ENCODE data around the gene ESPL1. TPM values are rescaled to one million over a fixed set of nuclear protein-coding genes. Genes with fewer than 3 reads are reported as not detected.

ESPL1 gene
- total RNA-seq, 1 experiment from 2014 or later, result 61.4 TPM

DNA sequence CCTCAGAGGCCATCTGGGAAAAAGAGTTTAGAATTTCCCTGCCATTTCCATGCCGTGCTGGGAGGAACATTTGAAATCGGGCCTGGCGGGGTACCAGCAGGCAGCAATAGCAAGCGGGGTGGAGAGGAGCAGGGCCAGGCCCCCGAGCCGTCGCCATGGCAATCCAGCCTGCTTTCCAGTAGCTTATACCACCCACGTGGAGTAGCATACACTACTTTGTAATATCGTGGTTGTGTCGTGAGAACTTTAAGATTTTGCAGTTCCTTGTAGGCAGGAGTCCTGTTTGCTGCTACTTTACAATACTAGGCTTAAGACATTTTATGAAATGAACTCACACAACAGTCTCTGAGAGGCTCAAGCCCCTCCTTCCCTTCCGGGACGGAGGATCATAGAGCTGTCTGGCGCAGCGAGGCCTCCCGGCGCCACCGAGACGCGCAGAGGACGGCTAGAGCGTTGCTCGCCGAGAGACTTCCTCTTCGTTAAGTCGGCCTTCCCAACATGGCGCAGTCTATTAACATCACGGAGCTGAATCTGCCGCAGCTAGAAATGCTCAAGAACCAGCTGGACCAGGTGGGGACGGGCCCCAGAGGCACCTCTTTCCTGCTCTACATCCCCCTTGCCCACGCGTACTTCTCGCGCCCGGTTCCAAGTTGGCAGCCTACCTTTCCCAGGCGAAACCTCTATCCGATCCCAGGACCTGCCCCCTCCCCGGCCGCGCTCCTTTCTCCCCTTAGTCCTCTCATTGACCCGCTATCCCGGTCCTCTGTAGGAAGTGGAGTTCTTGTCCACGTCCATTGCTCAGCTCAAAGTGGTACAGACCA is 27.2 kb downstream of the ESPL1 start, which contains the start of gene PFDN5:
Gene PFDN5 (plus strand): TSS at position 473 of the 821 bp plus-strand sequence. CDS start 26 bp downstream, at position 499.
- ATAC-seq, result peak; percentile 85
- Mint-ChIP-seq H3K9me3 (no peaks in the 10 kb centered on the region), H3K4me3 (peak within 1 kb of the TSS; percentile 99), H3K4me1 (peaks cover 18% of the 10 kb centered on the region), H3K27me3 (ENCODE audit: low read depth) (no peaks in the 10 kb centered on the region), H3K27ac (peak within 1 kb of the TSS; percentile 96), H3K36me3 (peaks cover 33% of the 10 kb centered on the region)
- CTCF ChIA-PET, result interaction anchor here (0.7 to 15.2 kb wide), 32 partner anchors 9 to 248 kb away, joined by 3 to 161 read pairs (median 4); partner anchors contain the start of genes AAAS, CSAD, ESPL1 and TARBP2
- POLR2A ChIA-PET, result interaction anchor here (0.6 to 2.3 kb wide), 8 partner anchors 26 to 136 kb away, joined by 3 to 19 read pairs (median 5); partner anchors contain the start of genes AAAS, CSAD, ESPL1 and SP1
- peak; percentile 85 for DNase-seq (ENCODE audit: low spot score)
- TF ChIP-seq, protein P1, sequence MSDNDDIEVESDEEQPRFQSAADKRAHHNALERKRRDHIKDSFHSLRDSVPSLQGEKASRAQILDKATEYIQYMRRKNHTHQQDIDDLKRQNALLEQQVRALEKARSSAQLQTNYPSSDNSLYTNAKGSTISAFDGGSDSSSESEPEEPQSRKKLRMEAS (CRISPR knock-in tag; IDR thresholded peaks at IDR 0.05), result peak; percentile 73
- TF ChIP-seq, protein P2, sequence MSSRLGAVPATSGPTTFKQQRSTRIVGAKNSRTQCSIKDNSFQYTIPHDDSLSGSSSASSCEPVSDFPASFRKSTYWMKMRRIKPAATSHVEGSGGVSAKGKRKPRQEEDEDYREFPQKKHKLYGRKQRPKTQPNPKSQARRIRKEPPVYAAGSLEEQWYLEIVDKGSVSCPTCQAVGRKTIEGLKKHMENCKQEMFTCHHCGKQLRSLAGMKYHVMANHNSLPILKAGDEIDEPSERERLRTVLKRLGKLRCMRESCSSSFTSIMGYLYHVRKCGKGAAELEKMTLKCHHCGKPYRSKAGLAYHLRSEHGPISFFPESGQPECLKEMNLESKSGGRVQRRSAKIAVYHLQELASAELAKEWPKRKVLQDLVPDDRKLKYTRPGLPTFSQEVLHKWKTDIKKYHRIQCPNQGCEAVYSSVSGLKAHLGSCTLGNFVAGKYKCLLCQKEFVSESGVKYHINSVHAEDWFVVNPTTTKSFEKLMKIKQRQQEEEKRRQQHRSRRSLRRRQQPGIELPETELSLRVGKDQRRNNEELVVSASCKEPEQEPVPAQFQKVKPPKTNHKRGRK (CRISPR knock-in tag; IDR thresholded peaks at IDR 0.05; ENCODE audit: borderline replicate concordance), result no peak
- TF ChIP-seq, protein P3, sequence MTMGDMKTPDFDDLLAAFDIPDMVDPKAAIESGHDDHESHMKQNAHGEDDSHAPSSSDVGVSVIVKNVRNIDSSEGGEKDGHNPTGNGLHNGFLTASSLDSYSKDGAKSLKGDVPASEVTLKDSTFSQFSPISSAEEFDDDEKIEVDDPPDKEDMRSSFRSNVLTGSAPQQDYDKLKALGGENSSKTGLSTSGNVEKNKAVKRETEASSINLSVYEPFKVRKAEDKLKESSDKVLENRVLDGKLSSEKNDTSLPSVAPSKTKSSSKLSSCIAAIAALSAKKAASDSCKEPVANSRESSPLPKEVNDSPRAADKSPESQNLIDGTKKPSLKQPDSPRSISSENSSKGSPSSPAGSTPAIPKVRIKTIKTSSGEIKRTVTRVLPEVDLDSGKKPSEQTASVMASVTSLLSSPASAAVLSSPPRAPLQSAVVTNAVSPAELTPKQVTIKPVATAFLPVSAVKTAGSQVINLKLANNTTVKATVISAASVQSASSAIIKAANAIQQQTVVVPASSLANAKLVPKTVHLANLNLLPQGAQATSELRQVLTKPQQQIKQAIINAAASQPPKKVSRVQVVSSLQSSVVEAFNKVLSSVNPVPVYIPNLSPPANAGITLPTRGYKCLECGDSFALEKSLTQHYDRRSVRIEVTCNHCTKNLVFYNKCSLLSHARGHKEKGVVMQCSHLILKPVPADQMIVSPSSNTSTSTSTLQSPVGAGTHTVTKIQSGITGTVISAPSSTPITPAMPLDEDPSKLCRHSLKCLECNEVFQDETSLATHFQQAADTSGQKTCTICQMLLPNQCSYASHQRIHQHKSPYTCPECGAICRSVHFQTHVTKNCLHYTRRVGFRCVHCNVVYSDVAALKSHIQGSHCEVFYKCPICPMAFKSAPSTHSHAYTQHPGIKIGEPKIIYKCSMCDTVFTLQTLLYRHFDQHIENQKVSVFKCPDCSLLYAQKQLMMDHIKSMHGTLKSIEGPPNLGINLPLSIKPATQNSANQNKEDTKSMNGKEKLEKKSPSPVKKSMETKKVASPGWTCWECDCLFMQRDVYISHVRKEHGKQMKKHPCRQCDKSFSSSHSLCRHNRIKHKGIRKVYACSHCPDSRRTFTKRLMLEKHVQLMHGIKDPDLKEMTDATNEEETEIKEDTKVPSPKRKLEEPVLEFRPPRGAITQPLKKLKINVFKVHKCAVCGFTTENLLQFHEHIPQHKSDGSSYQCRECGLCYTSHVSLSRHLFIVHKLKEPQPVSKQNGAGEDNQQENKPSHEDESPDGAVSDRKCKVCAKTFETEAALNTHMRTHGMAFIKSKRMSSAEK (CRISPR knock-in tag; IDR thresholded peaks at IDR 0.05; ENCODE audit: borderline replicate concordance), result 0 out of 2 replicates have a peak, but pooled peaks have one; percentile 37
- no peak for TF ChIP-seq TP53 (CRISPR knock-in tag; IDR thresholded peaks at IDR 0.05)
- TF ChIP-seq SMAD3 (CRISPR knock-in tag; IDR thresholded peaks at IDR 0.05; ENCODE audit: borderline replicate concordance), result no peak
- no peak for TF ChIP-seq IRF2 (CRISPR knock-in tag; IDR thresholded peaks at IDR 0.05; ENCODE audit: borderline replicate concordance, low read depth)
- no peak for TF ChIP-seq OVOL2 (CRISPR knock-in tag; IDR thresholded peaks at IDR 0.05; ENCODE audit: borderline replicate concordance)
- peak; percentile 75 for TF ChIP-seq SP1 (CRISPR knock-in tag; conservative IDR thresholded peaks at IDR 0.05)
- no peak for TF ChIP-seq ZNF671 (CRISPR knock-in tag; IDR thresholded peaks at IDR 0.05)
- TF ChIP-seq TEAD4 (CRISPR knock-in tag; IDR thresholded peaks at IDR 0.05), result peak; percentile 58; the same call in 1 of the 2 replicates
- TF ChIP-seq ETV6 (CRISPR knock-in tag; IDR thresholded peaks at IDR 0.05), result peak; percentile 66; the same call in 1 of the 2 replicates
- TF ChIP-seq FOXK1 (CRISPR knock-in tag; IDR thresholded peaks at IDR 0.05), result peak; percentile 88
- TF ChIP-seq, protein P4, sequence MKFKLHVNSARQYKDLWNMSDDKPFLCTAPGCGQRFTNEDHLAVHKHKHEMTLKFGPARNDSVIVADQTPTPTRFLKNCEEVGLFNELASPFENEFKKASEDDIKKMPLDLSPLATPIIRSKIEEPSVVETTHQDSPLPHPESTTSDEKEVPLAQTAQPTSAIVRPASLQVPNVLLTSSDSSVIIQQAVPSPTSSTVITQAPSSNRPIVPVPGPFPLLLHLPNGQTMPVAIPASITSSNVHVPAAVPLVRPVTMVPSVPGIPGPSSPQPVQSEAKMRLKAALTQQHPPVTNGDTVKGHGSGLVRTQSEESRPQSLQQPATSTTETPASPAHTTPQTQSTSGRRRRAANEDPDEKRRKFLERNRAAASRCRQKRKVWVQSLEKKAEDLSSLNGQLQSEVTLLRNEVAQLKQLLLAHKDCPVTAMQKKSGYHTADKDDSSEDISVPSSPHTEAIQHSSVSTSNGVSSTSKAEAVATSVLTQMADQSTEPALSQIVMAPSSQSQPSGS (CRISPR knock-in tag; IDR thresholded peaks at IDR 0.05; ENCODE audit: borderline replicate concordance, low read depth), result peak; percentile 22; the same call in 1 of the 2 replicates
- TF ChIP-seq, protein P5, sequence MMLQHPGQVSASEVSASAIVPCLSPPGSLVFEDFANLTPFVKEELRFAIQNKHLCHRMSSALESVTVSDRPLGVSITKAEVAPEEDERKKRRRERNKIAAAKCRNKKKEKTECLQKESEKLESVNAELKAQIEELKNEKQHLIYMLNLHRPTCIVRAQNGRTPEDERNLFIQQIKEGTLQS (CRISPR knock-in tag; conservative IDR thresholded peaks at IDR 0.05), result no peak
- no peak for TF ChIP-seq SOX15 (CRISPR knock-in tag; IDR thresholded peaks at IDR 0.05)
- TF ChIP-seq FOXP1 (CRISPR knock-in tag; IDR thresholded peaks at IDR 0.05; ENCODE audit: borderline replicate concordance), result peak; percentile 77
- no peak for TF ChIP-seq MXD4 (CRISPR knock-in tag; IDR thresholded peaks at IDR 0.05; ENCODE audit: borderline replicate concordance)
- TF ChIP-seq TCF7 (CRISPR knock-in tag; IDR thresholded peaks at IDR 0.05; ENCODE audit: low read depth), result no peak
- 0 out of 2 replicates have a peak, but pooled peaks have one; percentile 67 for TF ChIP-seq TEAD1 (CRISPR knock-in tag; IDR thresholded peaks at IDR 0.05)
- TF ChIP-seq NFE2L1 (CRISPR knock-in tag; IDR thresholded peaks at IDR 0.05), result 0 out of 2 replicates have a peak, but pooled peaks have one; percentile 10
- TF ChIP-seq, protein P6, sequence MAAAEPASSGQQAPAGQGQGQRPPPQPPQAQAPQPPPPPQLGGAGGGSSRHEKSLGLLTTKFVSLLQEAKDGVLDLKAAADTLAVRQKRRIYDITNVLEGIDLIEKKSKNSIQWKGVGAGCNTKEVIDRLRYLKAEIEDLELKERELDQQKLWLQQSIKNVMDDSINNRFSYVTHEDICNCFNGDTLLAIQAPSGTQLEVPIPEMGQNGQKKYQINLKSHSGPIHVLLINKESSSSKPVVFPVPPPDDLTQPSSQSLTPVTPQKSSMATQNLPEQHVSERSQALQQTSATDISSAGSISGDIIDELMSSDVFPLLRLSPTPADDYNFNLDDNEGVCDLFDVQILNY (CRISPR knock-in tag; IDR thresholded peaks at IDR 0.05), result no peak
- TF ChIP-seq, protein P7, sequence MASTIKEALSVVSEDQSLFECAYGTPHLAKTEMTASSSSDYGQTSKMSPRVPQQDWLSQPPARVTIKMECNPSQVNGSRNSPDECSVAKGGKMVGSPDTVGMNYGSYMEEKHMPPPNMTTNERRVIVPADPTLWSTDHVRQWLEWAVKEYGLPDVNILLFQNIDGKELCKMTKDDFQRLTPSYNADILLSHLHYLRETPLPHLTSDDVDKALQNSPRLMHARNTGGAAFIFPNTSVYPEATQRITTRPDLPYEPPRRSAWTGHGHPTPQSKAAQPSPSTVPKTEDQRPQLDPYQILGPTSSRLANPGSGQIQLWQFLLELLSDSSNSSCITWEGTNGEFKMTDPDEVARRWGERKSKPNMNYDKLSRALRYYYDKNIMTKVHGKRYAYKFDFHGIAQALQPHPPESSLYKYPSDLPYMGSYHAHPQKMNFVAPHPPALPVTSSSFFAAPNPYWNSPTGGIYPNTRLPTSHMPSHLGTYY (CRISPR knock-in tag; IDR thresholded peaks at IDR 0.05), result no peak
- no peak for TF ChIP-seq NFATC4 (CRISPR knock-in tag; IDR thresholded peaks at IDR 0.05)

Data from WTC11 (cell line).